ENCODE data around the gene PRRT1. TPM values are rescaled to one million over a fixed set of nuclear protein-coding genes. Genes with fewer than 3 reads are reported as not detected.
"Not testable (repeated sequence)": the region's sequence is repeated elsewhere in the genome, so short reads cannot be mapped to it uniquely, and the experiment has no call there.

The PRRT1 gene
- total RNA-seq, 1 experiment from 2014 or later: 0.14 TPM

- no peak for DNase-seq
- Histone ChIP-seq H3K36me3 (replicated peaks; ENCODE audit: control insufficient read depth, insufficient read depth, low read length) (peaks cover 17% of the 10 kb centered on the region), H3K27me3 (ENCODE audit: control insufficient read depth, insufficient read depth, low read length) (no peaks in the 10 kb centered on the region), H3K4me3 (ENCODE audit: insufficient read depth, low read depth, low read length) (peak overlapping the region; percentile 39; the same call in 1 of the 2 replicates)
Measured at GRCh38 chr6:32190911-32191677, 39.4 kb upstream of the PRRT1 start.

GRCh38 chr6:32190054-32190851, 38.5 kb upstream of the PRRT1 start, which contains the start of gene PBX2:
PBX2 (minus strand) TSS chr6:32190202; CDS start chr6:32189915, 287 bp downstream.
- H3K36me3 ChIP-seq (replicated peaks; ENCODE audit: control insufficient read depth, insufficient read depth, low read length): peaks cover 18% of the 10 kb centered on the region
- no peaks in the 10 kb centered on the region for H3K27me3 ChIP-seq (ENCODE audit: control insufficient read depth, insufficient read depth, low read length)
- peak; percentile 94 for DNase-seq
- peak within 1 kb of the TSS; percentile 66 for H3K4me3 ChIP-seq (ENCODE audit: insufficient read depth, low read depth, low read length)

GRCh38 chr6:32189742-32190053, 38.0 kb upstream of the PRRT1 start:
- peak; percentile 77 for DNase-seq
- Histone ChIP-seq H3K4me3 (ENCODE audit: insufficient read depth, low read depth, low read length) (peak overlapping the region; percentile 66), H3K27me3 (ENCODE audit: control insufficient read depth, insufficient read depth, low read length) (no peaks in the 10 kb centered on the region), H3K36me3 (replicated peaks; ENCODE audit: control insufficient read depth, insufficient read depth, low read length) (peaks cover 18% of the 10 kb centered on the region)

- peak; percentile 64 for DNase-seq
- no peaks in the 10 kb centered on the region for H3K27me3 ChIP-seq (ENCODE audit: control insufficient read depth, insufficient read depth, low read length)
- peak overlapping the region; percentile 66 for H3K4me3 ChIP-seq (ENCODE audit: insufficient read depth, low read depth, low read length)
- H3K36me3 ChIP-seq (replicated peaks; ENCODE audit: control insufficient read depth, insufficient read depth, low read length): peaks cover 18% of the 10 kb centered on the region
Measured at GRCh38 chr6:32189069-32189741, 37.5 kb upstream of the PRRT1 start.

- peak; percentile 58 for DNase-seq
- Histone ChIP-seq H3K4me3 (ENCODE audit: insufficient read depth, low read depth, low read length) (peak overlapping the region; percentile 66), H3K27me3 (ENCODE audit: control insufficient read depth, insufficient read depth, low read length) (no peaks in the 10 kb centered on the region), H3K36me3 (replicated peaks; ENCODE audit: control insufficient read depth, insufficient read depth, low read length) (peaks cover 18% of the 10 kb centered on the region)
Measured at GRCh38 chr6:32188381-32189068, 36.8 kb upstream of the PRRT1 start.

GRCh38 chr6:32187725-32188380, 36.1 kb upstream of the PRRT1 start:
- DNase-seq; H3K27me3 ChIP-seq (ENCODE audit: control insufficient read depth, insufficient read depth, low read length); H3K4me3 ChIP-seq (ENCODE audit: insufficient read depth, low read depth, low read length): not testable (repeated sequence)
- H3K36me3 ChIP-seq (replicated peaks; ENCODE audit: control insufficient read depth, insufficient read depth, low read length): peaks cover 20% of the 10 kb centered on the region

GRCh38 chr6:32187009-32187709, 35.4 kb upstream of the PRRT1 start:
- Histone ChIP-seq H3K36me3 (replicated peaks; ENCODE audit: control insufficient read depth, insufficient read depth, low read length) (peaks cover 21% of the 10 kb centered on the region), H3K4me3 (ENCODE audit: insufficient read depth, low read depth, low read length) (no peak overlapping the region), H3K27me3 (ENCODE audit: control insufficient read depth, insufficient read depth, low read length) (no peaks in the 10 kb centered on the region)
- no peak for DNase-seq

GRCh38 chr6:32186151-32186840, 34.6 kb upstream of the PRRT1 start:
- H3K36me3 ChIP-seq (replicated peaks; ENCODE audit: control insufficient read depth, insufficient read depth, low read length): peaks cover 24% of the 10 kb centered on the region

GRCh38 chr6:32185681-32186131, 34.0 kb upstream of the PRRT1 start:
- peaks cover 26% of the 10 kb centered on the region for H3K36me3 ChIP-seq (replicated peaks; ENCODE audit: control insufficient read depth, insufficient read depth, low read length)
- H3K4me3 ChIP-seq (ENCODE audit: insufficient read depth, low read depth, low read length); H3K27me3 ChIP-seq (ENCODE audit: control insufficient read depth, insufficient read depth, low read length): not testable (repeated sequence)
- DNase-seq: peak; percentile 88

More at GRCh38 chr6:32186151-32186840, 34.6 kb upstream of the PRRT1 start:
- not testable (repeated sequence) for H3K4me3 ChIP-seq (ENCODE audit: insufficient read depth, low read depth, low read length); H3K27me3 ChIP-seq (ENCODE audit: control insufficient read depth, insufficient read depth, low read length); DNase-seq

- peaks cover 28% of the 10 kb centered on the region for H3K36me3 ChIP-seq (replicated peaks; ENCODE audit: control insufficient read depth, insufficient read depth, low read length)
Measured at GRCh38 chr6:32184084-32184640, 32.4 kb upstream of the PRRT1 start, which contains the start of gene AGER. AGER (minus strand) TSS chr6:32184253; CDS start chr6:32184222, 31 bp downstream.

GRCh38 chr6:32183483-32184083, 31.8 kb upstream of the PRRT1 start:
- Histone ChIP-seq H3K36me3 (replicated peaks; ENCODE audit: control insufficient read depth, insufficient read depth, low read length) (peaks cover 28% of the 10 kb centered on the region), H3K4me3 (ENCODE audit: insufficient read depth, low read depth, low read length) (no peak overlapping the region), H3K27me3 (ENCODE audit: control insufficient read depth, insufficient read depth, low read length) (no peaks in the 10 kb centered on the region)
- peak; percentile 27 for DNase-seq

More at GRCh38 chr6:32184084-32184640, 32.4 kb upstream of the PRRT1 start, which contains the start of gene AGER:
- DNase-seq: peak; percentile 35
- no peaks in the 10 kb centered on the region for H3K27me3 ChIP-seq (ENCODE audit: control insufficient read depth, insufficient read depth, low read length)
- H3K4me3 ChIP-seq (ENCODE audit: insufficient read depth, low read depth, low read length): no peak within 1 kb of the TSS

- Histone ChIP-seq H3K36me3 (replicated peaks; ENCODE audit: control insufficient read depth, insufficient read depth, low read length) (peaks cover 28% of the 10 kb centered on the region), H3K4me3 (ENCODE audit: insufficient read depth, low read depth, low read length) (no peak overlapping the region), H3K27me3 (ENCODE audit: control insufficient read depth, insufficient read depth, low read length) (no peaks in the 10 kb centered on the region)
- DNase-seq: no peak
Measured at GRCh38 chr6:32183030-32183429, 31.3 kb upstream of the PRRT1 start.
